B cell (primary cell): ENCODE data around the gene PEAK1. TPM values are rescaled to one million over a fixed set of nuclear protein-coding genes. Genes with fewer than 3 reads are reported as not detected.
A peak's percentile ranks its signal among the peaks of the same experiment; 100 is the strongest.
"Not testable (repeated sequence)": the region's sequence is repeated elsewhere in the genome, so short reads cannot be mapped to it uniquely, and the experiment has no call there.

ENCODE experiments used
- ATAC-seq: fragments of 200-7000 bp; cut with Tn5 transposase; one replicate; pipeline ENCODE4 v1.10.0; 2021; ENCODE audit warnings: low read depth, mild to moderate bottlenecking, moderate number of reproducible peaks, moderate library complexity
- CTCF ChIA-PET: fragments of 350-600 bp; sonication (Branson Sonifier 250); formaldehyde crosslinking; loops from one replicate; lab custom pipeline; 2021; ENCODE audit warnings: antibody characterized with exemption, inconsistent platforms; lab: Charles Lee
- POLR2A ChIA-PET: fragments of 350-600 bp; sonication (Branson Sonifier 250); formaldehyde crosslinking; loops from one replicate; lab custom pipeline; 2021; ENCODE audit warnings: antibody characterized with exemption; lab: Charles Lee
- DNase-seq: peaks from one replicate; pipeline ENCODE4 v3.0.0; 2013
- H2AFZ ChIP-seq: 2 replicates; pipeline ENCODE4 v1.6.1; 2012; ENCODE audit warnings: mild to moderate bottlenecking, low read depth, low read length; ENCODE audit not compliant: insufficient read depth, poor library complexity, severe bottlenecking
- H3K27ac ChIP-seq, 2 donors: 1 replicate in 1 of 2; 2 replicates in 1 of 2; pipeline ENCODE4 v1.5.1; 2012 to 2013; ENCODE audit warnings: low read length in 2 of 2, mild to moderate bottlenecking in 2 of 2, moderate library complexity in 1 of 2
- H3K27me3 ChIP-seq, 4 experiments: fragments of 200-600 bp in 1 of 4; sonication (generic) in 1 of 4; replicated peaks in 1 of 4; 1 replicate in 2 of 4; 2 replicates in 2 of 4; pipeline versions ENCODE4 v1.6.1 to v1.7.0; 2013 to 2016; ENCODE audit warnings: low read length in 3 of 4, mild to moderate bottlenecking in 2 of 4, mixed read lengths in 1 of 4, moderate library complexity in 1 of 4; ENCODE audit not compliant: insufficient read depth in 4 of 4, control insufficient read depth in 3 of 4; ENCODE audit errors: control extremely low read depth in 1 of 4
- H3K36me3 ChIP-seq, 2 experiments: replicated peaks in 1 of 2; 1 replicate in 1 of 2; 2 replicates in 1 of 2; pipeline versions ENCODE4 v1.6.1 to v1.7.1; 2013; ENCODE audit warnings: low read length in 1 of 2; ENCODE audit not compliant: insufficient read depth in 2 of 2, control insufficient read depth in 1 of 2; ENCODE audit errors: control extremely low read depth in 1 of 2, extremely low read depth in 1 of 2
- H3K4me1 ChIP-seq, 2 donors: fragments of 200-600 bp in 1 of 2; sonication (generic) in 1 of 2; 1 replicate in 1 of 2; 2 replicates in 1 of 2; pipeline versions ENCODE4 v1.5.1 to v1.6.1; 2013 to 2017; ENCODE audit warnings: low read length in 2 of 2; ENCODE audit not compliant: control insufficient read depth in 2 of 2, insufficient read depth in 2 of 2
- H3K4me2 ChIP-seq: replicated peaks from 2 replicates; pipeline ENCODE3; 2012; ENCODE audit warnings: mild to moderate bottlenecking, low read depth, low read length; ENCODE audit not compliant: poor library complexity, severe bottlenecking
- H3K4me3 ChIP-seq, 5 experiments: fragments of 200-600 bp in 1 of 5; sonication (generic) in 1 of 5; 1 replicate in 3 of 5; 2 replicates in 2 of 5; pipeline versions ENCODE4 v1.5.1 to v1.7.0; 2011 to 2016; ENCODE audit warnings: low read length in 4 of 5, mild to moderate bottlenecking in 4 of 5, low read depth in 2 of 5, control low read depth in 1 of 5, moderate library complexity in 1 of 5; ENCODE audit not compliant: insufficient read depth in 1 of 5; ENCODE audit errors: control extremely low read depth in 1 of 5, extremely low read depth in 1 of 5
- H3K79me2 ChIP-seq: fragments of 200-600 bp; sonication (generic); one replicate; pipeline ENCODE4 v1.6.0; 2016; ENCODE audit warnings: low read length; ENCODE audit not compliant: control insufficient read depth, insufficient read depth
- H3K9ac ChIP-seq: fragments of 200-600 bp; sonication (generic); 2 replicates; pipeline ENCODE4 v1.6.1; 2017; ENCODE audit warnings: mild to moderate bottlenecking, low read length, moderate library complexity
- H3K9me3 ChIP-seq, 3 donors: one replicate each; pipeline versions ENCODE4 v1.6.1 to v1.7.1; 2013; ENCODE audit warnings: low read length in 2 of 3; ENCODE audit not compliant: control insufficient read depth in 2 of 3, insufficient read depth in 1 of 3; ENCODE audit errors: control extremely low read depth in 1 of 3
- H4K20me1 ChIP-seq: 2 replicates; pipeline ENCODE4 v1.6.0; 2012; ENCODE audit warnings: mild to moderate bottlenecking, low read length; ENCODE audit not compliant: insufficient read depth, control insufficient read depth, poor library complexity, severe bottlenecking
- H3K27ac Mint-ChIP-seq: one replicate; pipeline ENCODE4 v1.8.0; 2021; ENCODE audit warnings: mixed read lengths
- H3K27me3 Mint-ChIP-seq: one replicate; pipeline ENCODE4 v1.8.0; 2021; ENCODE audit warnings: mixed read lengths
- H3K4me1 Mint-ChIP-seq: one replicate; pipeline ENCODE4 v1.8.0; 2021; ENCODE audit warnings: mixed read lengths
- H3K4me3 Mint-ChIP-seq: one replicate; pipeline ENCODE4 v1.8.0; 2021; ENCODE audit warnings: mixed read lengths
- H3K9me3 Mint-ChIP-seq: one replicate; pipeline ENCODE4 v1.8.0; 2022; ENCODE audit warnings: mixed read lengths; ENCODE audit not compliant: insufficient read depth
- CTCF ChIP-seq: fragments of 200-600 bp; IDR thresholded peaks from one replicate; pipeline ENCODE4 v1.8.0; 2022; ENCODE audit warnings: antibody characterized with exemption, mild to moderate bottlenecking
- EZH2 ChIP-seq: IDR thresholded peaks from 2 replicates; pipeline ENCODE4 v1.6.1; 2012; ENCODE audit warnings: borderline replicate concordance, low read depth, mild to moderate bottlenecking, moderate library complexity, low read length; ENCODE audit not compliant: insufficient read depth, poor library complexity, severe bottlenecking
- WGBS: methylation state at CpG from one replicate; pipeline ENCODE4 v1.1.5; 2013; ENCODE audit warnings: missing lambda C conversion rate; ENCODE audit not compliant: insufficient coverage; 5-methylcytosine and 5-hydroxymethylcytosine counted together
- intact Hi-C: fragments of 100-400 bp; cut with micrococcal nuclease; formaldehyde crosslinking; loops from one replicate; pipeline ENCODE4 v1.10.0; 2022
- polyA plus RNA-seq: library from polyadenylated mRNA; depleted of rRNA; stranded (reverse); fragments of >200 nt; gene quantifications from 2 replicates; pipeline ENCODE4 v1.2.3, GENCODE V29; 2012
- total RNA-seq, 2 donors: library from RNA; stranded (reverse); fragments of 120-200 nt in 1 of 2; gene quantifications; 1 replicate in 1 of 2; 2 replicates in 1 of 2; pipeline versions ENCODE4 v1.2.3 to v1.2.4, GENCODE V29; 2013 to 2022

The PEAK1 gene
- total and polyA plus RNA-seq, 2 donors (not counting 1 experiment from before 2014, with no cell fraction given): 13.4 to 38.0 TPM

DNA sequence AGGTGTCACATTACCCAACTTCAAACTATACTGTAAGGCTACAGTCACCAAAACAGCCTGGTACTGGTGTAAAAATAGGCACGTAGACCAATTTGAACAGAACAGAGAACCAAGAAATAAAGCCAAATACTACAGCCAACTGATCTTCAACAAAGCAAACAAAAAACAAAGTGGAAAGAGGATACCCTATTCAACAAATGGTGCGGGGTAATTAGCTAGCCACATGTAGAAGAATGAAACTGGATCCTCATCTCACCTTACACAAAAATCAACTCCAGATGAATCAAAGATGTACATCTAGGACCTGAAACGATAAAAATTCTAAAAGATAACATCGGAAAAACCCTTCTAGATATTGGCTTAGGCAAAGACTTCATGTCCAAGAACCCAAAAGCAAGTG lies 13.1 kb downstream of the PEAK1 start:
- H3K27ac Mint-ChIP-seq: peak overlapping the region; percentile 77
- Histone ChIP-seq H3K4me1 (peaks cover 31 to 32% of the 10 kb centered on the region in 2 donors), H3K36me3 (no peaks in the 10 kb centered on the region), H3K79me2 (peaks cover 70% of the 10 kb centered on the region), H3K27me3 (no peaks in the 10 kb centered on the region), H3K9ac (no peak overlapping the region), H2AFZ (no peak overlapping the region), H3K27ac (no peak overlapping the region), H4K20me1 (no peaks in the 10 kb centered on the region), H3K9me3 (no peaks in the 10 kb centered on the region), H3K4me2 (no peak overlapping the region), H3K4me3 (no peak overlapping the region)
- CTCF ChIA-PET: no interaction called here
- peaks cover 58% of the 10 kb centered on the region for H3K4me1 Mint-ChIP-seq
- H3K9me3 Mint-ChIP-seq: no peaks in the 10 kb centered on the region
- H3K27me3 Mint-ChIP-seq: no peaks in the 10 kb centered on the region
- H3K4me3 Mint-ChIP-seq: no peak overlapping the region
- no peak for TF ChIP-seq CTCF
- TF ChIP-seq EZH2: no peak
- ATAC-seq (no peak), DNase-seq (no peak)
- POLR2A ChIA-PET: no interaction called here
- WGBS: 100% methylated on average over 2 of the region's 4 CpGs
- intact Hi-C loops: no loop called here

- peak overlapping the region; percentile 11 for H3K4me3 Mint-ChIP-seq
- H2AFZ ChIP-seq: not testable (repeated sequence)
These were observed 13.6 kb downstream of the PEAK1 start for GRCh38 chr15:77406173-77406759.

More at GRCh38 chr15:77406173-77406759, 13.6 kb downstream of the PEAK1 start:
- H3K27me3 ChIP-seq, intact Hi-C loops, H4K20me1 ChIP-seq, CTCF ChIA-PET, POLR2A ChIA-PET, H3K9me3 ChIP-seq, H3K4me3 ChIP-seq, H3K9me3 Mint-ChIP-seq, H3K27ac ChIP-seq, H3K27me3 Mint-ChIP-seq, H3K9ac ChIP-seq, H3K36me3 ChIP-seq: not testable (repeated sequence)
- Histone ChIP-seq H3K4me1 (peaks cover 31 to 32% of the 10 kb centered on the region in 2 donors), H3K79me2 (peaks cover 70% of the 10 kb centered on the region), H3K4me2 (peak overlapping the region; percentile 34)
- ATAC-seq (peak; percentile 33), DNase-seq (peak; percentile 64)
- no CpG with 5 or more reads among the region's 1 CpG for WGBS
- peak overlapping the region; percentile 77 for H3K27ac Mint-ChIP-seq
- H3K4me1 Mint-ChIP-seq: peaks cover 57% of the 10 kb centered on the region
